SK-N-SH (cell line): ENCODE measurements around the gene PKD2L2. TPM values are rescaled to one million over a fixed set of nuclear protein-coding genes. Genes with fewer than 3 reads are reported as not detected.
"Not testable (repeated sequence)": the region's sequence is repeated elsewhere in the genome, so short reads cannot be mapped to it uniquely, and the experiment has no call there.

Source experiments
- CTCF ChIA-PET: fragments of 300-600, 350-600 bp; formaldehyde crosslinking; extraction: SDS; loops from one replicate; lab custom pipeline; 2021; lab: Yijun Ruan, JAX
- POLR2A ChIA-PET: fragments of 350-600 bp; sonication (Branson Sonifier 250); formaldehyde crosslinking; extraction: SDS; loops from one replicate; lab custom pipeline; 2020; ENCODE audit warnings: antibody characterized with exemption, inconsistent platforms; lab: Yijun Ruan, JAX
- DNase-seq: peaks from one replicate; pipeline ENCODE4 v3.0.0; 2012
- H2AFZ ChIP-seq: fragments of 200-600 bp; sonication (generic); 2 replicates; pipeline ENCODE4 v1.8.1; 2016; ENCODE audit warnings: antibody characterized with exemption, mild to moderate bottlenecking, low read depth
- H3F3A ChIP-seq: fragments of 200-600 bp; sonication (generic); replicated peaks from 2 replicates; pipeline ENCODE3; 2016; ENCODE audit warnings: antibody characterized with exemption, mild to moderate bottlenecking; ENCODE audit not compliant: insufficient read depth
- H3K27ac ChIP-seq, 2 experiments: fragments of 200-500 bp in 1 of 2; fragments of 200-600 bp in 1 of 2; sonication (Bioruptor generic) in 1 of 2; sonication (generic), shearing (Covaris generic) in 1 of 2; 2 replicates each; pipeline versions ENCODE4 v1.5.1 to v1.6.1; 2014 to 2016; ENCODE audit warnings: low read depth in 2 of 2, inconsistent platforms in 1 of 2, low read length in 1 of 2, mild to moderate bottlenecking in 1 of 2, mixed read lengths in 1 of 2
- H3K27me3 ChIP-seq: fragments of 200-600 bp; sonication (generic), shearing (Covaris generic); 2 replicates; pipeline ENCODE4 v1.6.1; 2016; ENCODE audit warnings: mixed run types; ENCODE audit not compliant: insufficient read depth
- H3K36me3 ChIP-seq, 2 experiments: fragments of 200-500 bp in 1 of 2; fragments of 200-600 bp in 1 of 2; sonication (Bioruptor generic) in 1 of 2; sonication (generic) in 1 of 2; replicated peaks in 1 of 2; 2 replicates each; pipeline versions ENCODE3 to v1.5.1; 2014 to 2016; ENCODE audit warnings: low read length in 1 of 2, mild to moderate bottlenecking in 1 of 2; ENCODE audit not compliant: insufficient read depth in 2 of 2, control insufficient read depth in 1 of 2
- H3K4me1 ChIP-seq, 2 experiments: fragments of 200-500 bp in 1 of 2; fragments of 200-600 bp in 1 of 2; sonication (Bioruptor generic) in 1 of 2; sonication (generic), shearing (Covaris generic) in 1 of 2; 2 replicates each; pipeline versions ENCODE4 v1.5.1 to v1.6.1; 2014 to 2016; ENCODE audit warnings: low read depth in 1 of 2, low read length in 1 of 2, mixed run types in 1 of 2; ENCODE audit not compliant: insufficient read depth in 2 of 2, control insufficient read depth in 1 of 2
- H3K4me2 ChIP-seq: fragments of 200-600 bp; sonication (generic), shearing (Covaris generic); 2 replicates; pipeline ENCODE4 v1.6.1; 2017; ENCODE audit warnings: mixed run types
- H3K4me3 ChIP-seq, 2 experiments: fragments of 200-500 bp in 1 of 2; fragments of 200-600 bp in 1 of 2; sonication (Bioruptor generic) in 1 of 2; sonication (generic), shearing (Covaris generic) in 1 of 2; 2 replicates each; pipeline versions ENCODE4 v1.5.1 to v1.8.1; 2014 to 2016; ENCODE audit warnings: low read depth in 2 of 2, inconsistent platforms in 1 of 2, low read length in 1 of 2, mild to moderate bottlenecking in 1 of 2, mixed read lengths in 1 of 2, moderate library complexity in 1 of 2
- H3K79me2 ChIP-seq: fragments of 200-600 bp; sonication (generic); 2 replicates; pipeline ENCODE4 v1.8.1; 2017; ENCODE audit warnings: mild to moderate bottlenecking; ENCODE audit not compliant: insufficient read depth
- H3K9ac ChIP-seq: fragments of 200-600 bp; sonication (generic); 2 replicates; pipeline ENCODE4 v1.6.1; 2017; ENCODE audit warnings: mixed run types
- H3K9me2 ChIP-seq: fragments of 200-600 bp; sonication (generic); 2 replicates; pipeline ENCODE4 v1.6.1; 2017; ENCODE audit warnings: mixed run types
- H3K9me3 ChIP-seq: fragments of 200-600 bp; sonication (generic); 2 replicates; pipeline ENCODE4 v1.6.1; 2017; ENCODE audit warnings: mixed run types, mild to moderate bottlenecking, moderate library complexity
- H4K20me1 ChIP-seq: fragments of 200-600 bp; sonication (generic); 2 replicates; pipeline ENCODE4 v1.6.1; 2017; ENCODE audit warnings: mild to moderate bottlenecking, mixed run types; ENCODE audit not compliant: insufficient read depth
- CHD2 ChIP-seq: fragments of 150-350 bp; IDR thresholded peaks from 2 replicates; pipeline ENCODE4 v1.6.1; 2018; ENCODE audit warnings: low read length; ENCODE audit not compliant: partially characterized antibody
- ELF1 ChIP-seq: IDR thresholded peaks from 2 replicates; pipeline ENCODE4 v1.4.0; 2012
- EZH2phosphoT487 ChIP-seq: fragments of 200-600 bp; sonication (generic); IDR thresholded peaks from 2 replicates; pipeline ENCODE4 v1.6.1; 2017; ENCODE audit warnings: low read depth, mixed run types, mild to moderate bottlenecking, antibody characterized with exemption, moderate library complexity, borderline replicate concordance
- FOXJ3 ChIP-seq: sonication (generic); formaldehyde crosslinking; IDR thresholded peaks from 2 replicates; pipeline ENCODE4 v1.5.1; 2020; ENCODE audit warnings: mild to moderate bottlenecking, missing genetic modification reagents
- FOXM1 ChIP-seq: IDR thresholded peaks from 2 replicates; pipeline ENCODE4 v1.4.0; 2012; ENCODE audit warnings: low read depth, mild to moderate bottlenecking
- GATA2 ChIP-seq: sonication (generic); formaldehyde crosslinking; IDR thresholded peaks from 2 replicates; pipeline ENCODE4 v1.5.0; 2020; ENCODE audit warnings: mild to moderate bottlenecking, missing genetic modification reagents
- JUND ChIP-seq: IDR thresholded peaks from 2 replicates; pipeline ENCODE4 v1.4.0; 2012
- MEF2A ChIP-seq: IDR thresholded peaks from 2 replicates; pipeline ENCODE4 v1.4.0; 2012; ENCODE audit warnings: low read depth, borderline replicate concordance
- NFIC ChIP-seq: IDR thresholded peaks from 2 replicates; pipeline ENCODE4 v1.4.0; 2012; ENCODE audit warnings: borderline replicate concordance
- POLR2AphosphoS5 ChIP-seq: IDR thresholded peaks from 2 replicates; pipeline ENCODE4 v1.6.1; 2012; ENCODE audit warnings: low read depth, low read length
- RAD21 ChIP-seq: IDR thresholded peaks from 2 replicates; pipeline ENCODE4 v1.6.1; 2012; ENCODE audit warnings: mild to moderate bottlenecking, low read length
- RFX5 ChIP-seq: IDR thresholded peaks from 2 replicates; pipeline ENCODE4 v1.6.1; 2012; ENCODE audit warnings: mild to moderate bottlenecking, improper control_type of control experiment, low read length
- RXRA ChIP-seq: IDR thresholded peaks from 2 replicates; pipeline ENCODE4 v1.4.0; 2012; ENCODE audit warnings: low read depth, mild to moderate bottlenecking, borderline replicate concordance
- SMC3 ChIP-seq: IDR thresholded peaks from 2 replicates; pipeline ENCODE4 v1.6.1; 2012; ENCODE audit warnings: low read depth, low read length, improper control_type of control experiment
- TEAD4 ChIP-seq: IDR thresholded peaks from 2 replicates; pipeline ENCODE4 v1.4.0; 2012; ENCODE audit warnings: mild to moderate bottlenecking, borderline replicate concordance; ENCODE audit not compliant: insufficient read depth
- YY1 ChIP-seq: IDR thresholded peaks from 2 replicates; pipeline ENCODE4 v1.4.0; 2012; ENCODE audit warnings: low read depth, mild to moderate bottlenecking
- WGBS: methylation state at CpG from one replicate; pipeline ENCODE4 v1.1.6; 2017; ENCODE audit warnings: low lambda C conversion rate; 5-methylcytosine and 5-hydroxymethylcytosine counted together
- polyA plus RNA-seq, 3 experiments: library from polyadenylated mRNA; depleted of rRNA; stranded (reverse); fragments of >200 nt; gene quantifications; 2 replicates each; pipeline ENCODE4 v1.2.3, GENCODE V29; 2012
- TF ChIP-seq, protein P1 (sequence below): IDR thresholded peaks from 2 replicates; pipeline ENCODE4 v1.4.0; 2012; ENCODE audit warnings: low read depth, borderline replicate concordance
- TF ChIP-seq, protein P2 (sequence below): fragments of 200-600 bp; sonication (generic); IDR thresholded peaks from 2 replicates; pipeline ENCODE4 v1.6.1; 2017; ENCODE audit warnings: antibody characterized with exemption, mild to moderate bottlenecking, moderate library complexity
- TF ChIP-seq, protein P3 (sequence below): IDR thresholded peaks from 2 replicates; pipeline ENCODE4 v1.4.0; 2012; ENCODE audit warnings: low read depth, borderline replicate concordance
- TF ChIP-seq, protein P4 (sequence below): IDR thresholded peaks from 2 replicates; pipeline ENCODE4; 2012

PKD2L2 gene
- polyA plus RNA-seq, 1 of the 3 experiments (the other 2 are of a cell fraction), result 0.26 TPM

DNA sequence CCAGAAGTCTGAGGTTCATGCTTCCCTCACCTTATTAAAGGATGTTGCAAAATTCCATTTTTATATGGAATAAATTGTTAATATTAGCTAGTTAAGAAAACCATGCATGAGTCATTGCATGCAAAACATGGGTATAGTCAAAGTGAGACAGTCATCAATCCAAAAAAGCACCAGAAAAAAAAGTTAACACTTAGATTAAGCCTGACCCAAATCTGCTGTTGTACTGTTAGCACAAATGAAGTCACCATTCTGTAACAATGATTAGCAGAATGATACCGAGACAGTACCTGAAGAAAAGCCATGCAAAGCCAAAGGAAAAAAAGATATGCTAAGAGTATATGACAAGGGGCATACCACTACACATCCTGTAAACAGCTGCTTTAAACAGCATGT, 49.5 kb downstream of the PKD2L2 start:
- Histone ChIP-seq H3K79me2 (no peaks in the 10 kb centered on the region), H3K27me3 (no peaks in the 10 kb centered on the region), H3K4me2 (no peak overlapping the region), H3K9me3 (no peaks in the 10 kb centered on the region), H3K36me3 (peaks cover 62 to 72% of the 10 kb centered on the region in 2 experiments), H3K9me2 (no peaks in the 10 kb centered on the region), H3K4me3 (no peak overlapping the region), H2AFZ (no peak overlapping the region), H4K20me1 (no peaks in the 10 kb centered on the region), H3K4me1 (peaks cover 1 to 4% of the 10 kb centered on the region in 2 experiments; a peak in 2 of 4 replicates), H3K27ac (no peak overlapping the region), H3F3A (no peaks in the 10 kb centered on the region), H3K9ac (no peak overlapping the region)
- 96% methylated on average over 1 of the region's 1 CpG for WGBS
- POLR2A ChIA-PET, result no interaction called here
- no peak for DNase-seq
- CTCF ChIA-PET, result no interaction called here
- TF ChIP-seq, protein P1, sequence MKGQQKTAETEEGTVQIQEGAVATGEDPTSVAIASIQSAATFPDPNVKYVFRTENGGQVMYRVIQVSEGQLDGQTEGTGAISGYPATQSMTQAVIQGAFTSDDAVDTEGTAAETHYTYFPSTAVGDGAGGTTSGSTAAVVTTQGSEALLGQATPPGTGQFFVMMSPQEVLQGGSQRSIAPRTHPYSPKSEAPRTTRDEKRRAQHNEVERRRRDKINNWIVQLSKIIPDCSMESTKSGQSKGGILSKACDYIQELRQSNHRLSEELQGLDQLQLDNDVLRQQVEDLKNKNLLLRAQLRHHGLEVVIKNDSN, result no peak
- TF ChIP-seq, protein P2, sequence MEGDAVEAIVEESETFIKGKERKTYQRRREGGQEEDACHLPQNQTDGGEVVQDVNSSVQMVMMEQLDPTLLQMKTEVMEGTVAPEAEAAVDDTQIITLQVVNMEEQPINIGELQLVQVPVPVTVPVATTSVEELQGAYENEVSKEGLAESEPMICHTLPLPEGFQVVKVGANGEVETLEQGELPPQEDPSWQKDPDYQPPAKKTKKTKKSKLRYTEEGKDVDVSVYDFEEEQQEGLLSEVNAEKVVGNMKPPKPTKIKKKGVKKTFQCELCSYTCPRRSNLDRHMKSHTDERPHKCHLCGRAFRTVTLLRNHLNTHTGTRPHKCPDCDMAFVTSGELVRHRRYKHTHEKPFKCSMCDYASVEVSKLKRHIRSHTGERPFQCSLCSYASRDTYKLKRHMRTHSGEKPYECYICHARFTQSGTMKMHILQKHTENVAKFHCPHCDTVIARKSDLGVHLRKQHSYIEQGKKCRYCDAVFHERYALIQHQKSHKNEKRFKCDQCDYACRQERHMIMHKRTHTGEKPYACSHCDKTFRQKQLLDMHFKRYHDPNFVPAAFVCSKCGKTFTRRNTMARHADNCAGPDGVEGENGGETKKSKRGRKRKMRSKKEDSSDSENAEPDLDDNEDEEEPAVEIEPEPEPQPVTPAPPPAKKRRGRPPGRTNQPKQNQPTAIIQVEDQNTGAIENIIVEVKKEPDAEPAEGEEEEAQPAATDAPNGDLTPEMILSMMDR, result no peak
- no peak for TF ChIP-seq RAD21
- TF ChIP-seq RXRA, result no peak
- no peak for TF ChIP-seq POLR2AphosphoS5
- TF ChIP-seq EZH2phosphoT487, result no peak
- no peak for TF ChIP-seq MEF2A
- TF ChIP-seq YY1, result no peak
- TF ChIP-seq GATA2 (CRISPR knock-in tag), result no peak
- TF ChIP-seq RFX5, result no peak
- TF ChIP-seq FOXJ3, result no peak
- TF ChIP-seq TEAD4, result no peak
- TF ChIP-seq ELF1, result no peak
- no peak for TF ChIP-seq FOXM1
- TF ChIP-seq NFIC, result no peak
- TF ChIP-seq CHD2, result no peak

DNA sequence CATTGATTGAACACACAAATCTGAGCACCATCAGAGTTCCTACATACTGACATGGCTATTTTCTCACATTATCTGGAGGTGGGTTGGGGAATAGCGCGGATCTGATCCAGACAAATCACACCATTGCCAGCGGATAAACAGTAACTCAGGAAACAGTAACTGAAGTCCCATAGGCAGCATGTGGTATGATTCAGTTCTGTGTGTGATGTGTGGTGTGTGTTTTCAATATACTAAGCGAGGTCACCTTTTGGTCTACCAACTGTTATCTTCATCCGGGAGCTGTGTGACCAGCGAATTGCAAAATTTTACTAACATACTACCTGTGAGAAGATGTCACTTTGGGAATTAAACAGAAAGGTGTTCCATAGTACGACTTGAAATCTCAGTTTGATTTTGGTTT, 50.1 kb downstream of the PKD2L2 start:
- H3K27ac ChIP-seq, result no peak overlapping the region
- H3K9ac ChIP-seq, result no peak overlapping the region
- 87% methylated on average over 7 of the region's 7 CpGs for WGBS
- no peaks in the 10 kb centered on the region for H3K4me1 ChIP-seq
- no peaks in the 10 kb centered on the region for H3K9me2 ChIP-seq
- H3K4me2 ChIP-seq, result no peak overlapping the region
- H4K20me1 ChIP-seq, result no peaks in the 10 kb centered on the region
- H3K27me3 ChIP-seq, result no peaks in the 10 kb centered on the region
- H3K9me3 ChIP-seq, result no peaks in the 10 kb centered on the region
- H2AFZ ChIP-seq, result no peak overlapping the region
- CTCF ChIA-PET, result no interaction called here
- no peak overlapping the region for H3K4me3 ChIP-seq
- no peaks in the 10 kb centered on the region for H3F3A ChIP-seq
- no peak for DNase-seq
- TF ChIP-seq ELF1 (no peak), SMC3 (no peak), JUND (no peak)
- TF ChIP-seq, protein P3, sequence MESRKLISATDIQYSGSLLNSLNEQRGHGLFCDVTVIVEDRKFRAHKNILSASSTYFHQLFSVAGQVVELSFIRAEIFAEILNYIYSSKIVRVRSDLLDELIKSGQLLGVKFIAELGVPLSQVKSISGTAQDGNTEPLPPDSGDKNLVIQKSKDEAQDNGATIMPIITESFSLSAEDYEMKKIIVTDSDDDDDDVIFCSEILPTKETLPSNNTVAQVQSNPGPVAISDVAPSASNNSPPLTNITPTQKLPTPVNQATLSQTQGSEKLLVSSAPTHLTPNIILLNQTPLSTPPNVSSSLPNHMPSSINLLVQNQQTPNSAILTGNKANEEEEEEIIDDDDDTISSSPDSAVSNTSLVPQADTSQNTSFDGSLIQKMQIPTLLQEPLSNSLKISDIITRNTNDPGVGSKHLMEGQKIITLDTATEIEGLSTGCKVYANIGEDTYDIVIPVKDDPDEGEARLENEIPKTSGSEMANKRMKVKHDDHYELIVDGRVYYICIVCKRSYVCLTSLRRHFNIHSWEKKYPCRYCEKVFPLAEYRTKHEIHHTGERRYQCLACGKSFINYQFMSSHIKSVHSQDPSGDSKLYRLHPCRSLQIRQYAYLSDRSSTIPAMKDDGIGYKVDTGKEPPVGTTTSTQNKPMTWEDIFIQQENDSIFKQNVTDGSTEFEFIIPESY, result no peak
- TF ChIP-seq, protein P4, sequence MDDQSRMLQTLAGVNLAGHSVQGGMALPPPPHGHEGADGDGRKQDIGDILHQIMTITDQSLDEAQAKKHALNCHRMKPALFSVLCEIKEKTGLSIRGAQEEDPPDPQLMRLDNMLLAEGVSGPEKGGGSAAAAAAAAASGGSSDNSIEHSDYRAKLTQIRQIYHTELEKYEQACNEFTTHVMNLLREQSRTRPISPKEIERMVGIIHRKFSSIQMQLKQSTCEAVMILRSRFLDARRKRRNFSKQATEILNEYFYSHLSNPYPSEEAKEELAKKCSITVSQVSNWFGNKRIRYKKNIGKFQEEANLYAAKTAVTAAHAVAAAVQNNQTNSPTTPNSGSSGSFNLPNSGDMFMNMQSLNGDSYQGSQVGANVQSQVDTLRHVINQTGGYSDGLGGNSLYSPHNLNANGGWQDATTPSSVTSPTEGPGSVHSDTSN, result no peak
- TF ChIP-seq, all 33 proteins: peak for 0
- POLR2A ChIA-PET, result no interaction called here
- peaks cover 67 to 78% of the 10 kb centered on the region in 2 experiments for H3K36me3 ChIP-seq
- no peaks in the 10 kb centered on the region for H3K79me2 ChIP-seq

DNA sequence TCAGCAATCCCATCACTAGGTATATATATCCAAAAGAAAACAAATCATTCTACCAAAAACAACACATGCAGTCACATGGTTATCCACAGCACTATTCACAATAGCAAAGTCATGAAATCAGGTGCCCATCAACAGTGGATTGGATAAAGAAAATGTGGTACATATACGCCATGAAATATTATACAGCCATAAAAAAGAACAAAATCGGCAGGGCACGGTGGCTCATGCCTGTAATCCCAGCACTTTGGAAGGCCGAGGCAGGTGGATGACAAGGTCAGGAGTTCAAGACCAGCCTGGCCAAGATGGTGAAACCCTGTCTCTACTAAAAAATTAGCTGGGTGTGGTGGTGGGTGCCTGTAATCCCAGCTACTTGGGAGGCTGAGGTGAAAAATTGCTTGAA, 55.0 kb downstream of the PKD2L2 start:
- H3K79me2 ChIP-seq, H3F3A ChIP-seq, DNase-seq, H3K9ac ChIP-seq, POLR2A ChIA-PET, H3K4me1 ChIP-seq, H3K27me3 ChIP-seq, H2AFZ ChIP-seq, H3K4me2 ChIP-seq, H3K9me2 ChIP-seq, H3K4me3 ChIP-seq, H3K27ac ChIP-seq, H3K9me3 ChIP-seq, CTCF ChIA-PET, H4K20me1 ChIP-seq: not testable (repeated sequence)
- WGBS, result 92% methylated on average over 4 of the region's 4 CpGs
- peaks cover 85 to 90% of the 10 kb centered on the region in 2 experiments for H3K36me3 ChIP-seq
